Stimulated activated CD4-positive, alpha-beta T cell treated with anti-CD3 and anti-CD28 coated beads, TNF-alpha, amount 100 ng/mL, for 24 hours (primary cell): ENCODE data around the gene BIRC7.
"Not testable (repeated sequence)": the region's sequence is repeated elsewhere in the genome, so short reads cannot be mapped to it uniquely, and the experiment has no call there.

ENCODE experiments used
- DNase-seq, 3 experiments: peaks; one replicate each; pipeline ENCODE4 v3.0.0-alpha.2; 2020; ENCODE audit warnings: low read depth in 3 of 3

The BIRC7 gene

DNA sequence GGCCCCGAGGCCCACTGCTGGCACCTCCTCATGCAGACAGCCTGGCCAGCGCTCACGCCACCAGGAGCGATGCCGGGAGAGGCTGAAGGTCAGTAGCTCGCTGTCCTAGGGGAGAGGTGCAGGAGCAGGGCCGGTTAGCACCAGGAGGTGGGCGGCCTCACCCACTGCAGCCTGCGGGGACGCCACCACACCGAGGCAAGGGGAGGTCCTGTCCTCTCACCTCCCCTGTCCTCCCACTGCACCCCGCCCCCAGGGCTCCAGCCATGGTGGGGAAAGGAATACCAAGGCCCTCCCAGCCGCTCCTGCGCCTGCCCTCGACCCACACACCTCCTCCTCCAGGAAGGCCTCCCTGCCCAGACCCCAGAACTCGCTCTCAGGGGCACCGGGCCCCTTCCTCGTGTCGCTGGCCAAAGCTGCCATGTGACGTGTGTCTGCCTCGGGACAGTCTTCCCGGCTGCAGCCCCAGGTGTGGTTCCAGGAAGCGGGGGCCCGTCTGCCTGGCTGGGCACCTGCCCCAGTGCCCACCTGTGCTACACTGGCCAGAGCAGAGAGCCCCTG lies 12.0 kb downstream of the BIRC7 start:
- no peak for DNase-seq

DNA sequence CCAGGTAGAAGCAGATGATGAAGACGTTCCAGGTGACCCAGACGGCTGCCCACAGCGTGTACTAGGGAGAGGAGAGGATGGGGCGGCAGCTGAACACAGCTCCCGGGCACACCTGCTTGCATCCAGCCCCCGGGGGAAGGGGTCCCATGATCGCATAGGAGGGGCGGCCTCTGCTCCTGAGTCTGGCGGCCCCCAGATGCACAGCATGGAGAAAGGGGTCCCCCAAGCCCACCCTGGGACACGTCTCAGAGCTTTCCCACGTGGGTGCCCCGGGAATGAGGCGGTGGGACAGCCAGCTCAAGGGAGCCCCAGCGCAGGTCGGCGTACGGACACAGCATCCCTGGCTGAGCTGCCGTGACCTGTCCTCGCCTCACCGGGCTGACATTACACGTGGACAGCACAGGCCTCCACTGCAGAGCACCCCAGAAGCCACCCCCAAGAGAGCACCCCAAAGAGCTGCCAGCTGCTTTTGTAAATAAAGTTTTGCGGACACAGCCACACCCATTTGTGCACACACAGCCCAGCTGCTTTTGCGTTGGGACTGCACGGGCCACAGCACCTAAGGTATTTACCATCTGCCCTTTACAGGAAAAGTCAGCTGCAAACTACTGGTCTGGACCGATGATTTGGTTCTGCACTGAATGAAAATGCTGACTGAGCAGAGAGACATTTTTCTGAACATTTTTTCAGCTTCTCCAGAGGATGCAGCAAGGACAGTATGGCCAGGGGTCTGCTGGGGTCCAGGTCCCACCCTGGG lies 13.3 kb downstream of the BIRC7 start:
- DNase-seq = no peak

DNA sequence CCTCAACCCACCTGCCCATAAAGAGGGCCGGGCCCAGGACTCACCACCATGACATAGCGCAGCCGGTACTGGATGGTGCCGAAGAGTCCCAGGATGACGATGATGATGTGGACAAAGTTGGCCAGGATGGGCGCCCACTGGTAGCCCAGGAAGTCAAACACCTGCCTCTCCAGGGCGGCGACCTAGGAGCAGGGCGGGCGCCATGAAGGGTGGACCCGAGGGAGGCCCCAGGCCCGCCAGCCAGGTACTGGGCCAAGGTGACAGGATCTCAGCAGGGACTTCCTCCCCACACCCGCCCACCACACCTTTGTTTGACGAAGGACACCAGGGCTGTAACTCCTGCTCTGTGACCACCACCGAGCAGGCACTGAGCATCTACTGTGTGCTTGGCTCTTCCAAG lies 14.2 kb downstream of the BIRC7 start:
- DNase-seq = no peak

DNA sequence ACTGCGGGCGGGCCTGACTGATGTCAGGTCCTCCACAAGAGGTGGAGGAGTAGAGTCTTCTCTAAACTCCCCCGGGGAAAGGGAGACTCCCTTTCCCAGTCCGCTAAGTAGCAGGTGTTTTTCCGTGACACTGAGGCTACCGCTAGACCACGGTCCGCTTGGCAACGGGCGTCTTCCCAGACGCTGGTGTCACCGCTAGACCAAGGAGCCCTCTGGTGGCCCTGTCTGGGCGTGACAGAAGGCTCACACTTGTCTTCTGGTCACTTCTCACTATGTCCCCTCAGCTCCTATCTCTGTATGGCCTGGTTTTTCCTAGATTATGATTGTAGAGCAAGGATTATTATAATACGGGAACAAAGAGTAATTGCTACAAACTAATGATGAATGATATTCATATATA lies 15.6 kb downstream of the BIRC7 start:
- not testable (repeated sequence) for DNase-seq

DNA sequence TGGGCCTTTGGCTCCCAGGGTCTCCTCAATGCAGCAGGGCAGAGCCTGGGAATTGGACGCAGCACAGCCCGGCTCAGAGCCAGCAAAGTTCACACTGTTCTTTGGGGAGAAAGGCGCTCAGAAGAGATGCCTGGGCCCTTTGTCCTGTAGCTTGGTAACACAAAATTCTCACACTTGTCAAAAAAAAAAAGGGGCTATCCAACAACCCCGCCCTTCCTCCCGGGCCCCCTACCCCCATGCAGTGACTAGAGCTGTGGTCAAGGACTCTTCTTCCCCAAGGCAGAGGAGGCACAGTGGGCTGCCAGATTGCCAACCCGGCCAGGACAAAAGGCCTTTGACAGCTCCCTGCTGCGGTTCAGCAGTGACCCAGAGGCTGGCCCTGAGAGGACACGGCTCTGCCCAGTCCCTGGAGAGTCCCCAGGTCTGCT lies 16.6 kb downstream of the BIRC7 start:
- DNase-seq = no peak

DNA sequence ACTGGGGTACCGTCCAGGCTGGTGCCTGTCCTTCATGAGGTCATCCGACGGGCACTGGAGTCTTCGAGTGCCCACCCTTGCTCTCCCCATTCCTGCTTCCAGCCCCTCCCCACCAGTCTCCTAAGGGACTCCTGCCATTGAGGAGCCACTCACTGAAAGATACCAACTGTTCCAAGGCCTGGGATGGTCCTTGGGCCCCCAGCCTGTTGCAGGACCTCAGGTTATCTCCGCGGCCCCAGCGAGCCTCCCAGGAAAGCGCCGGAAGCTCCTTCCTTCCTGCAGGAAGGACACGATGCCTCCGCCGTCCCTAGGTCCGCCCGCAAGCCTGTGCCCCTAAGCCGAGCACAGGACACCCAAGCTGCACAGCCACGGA lies 17.3 kb downstream of the BIRC7 start:
- DNase-seq = no peak

DNA sequence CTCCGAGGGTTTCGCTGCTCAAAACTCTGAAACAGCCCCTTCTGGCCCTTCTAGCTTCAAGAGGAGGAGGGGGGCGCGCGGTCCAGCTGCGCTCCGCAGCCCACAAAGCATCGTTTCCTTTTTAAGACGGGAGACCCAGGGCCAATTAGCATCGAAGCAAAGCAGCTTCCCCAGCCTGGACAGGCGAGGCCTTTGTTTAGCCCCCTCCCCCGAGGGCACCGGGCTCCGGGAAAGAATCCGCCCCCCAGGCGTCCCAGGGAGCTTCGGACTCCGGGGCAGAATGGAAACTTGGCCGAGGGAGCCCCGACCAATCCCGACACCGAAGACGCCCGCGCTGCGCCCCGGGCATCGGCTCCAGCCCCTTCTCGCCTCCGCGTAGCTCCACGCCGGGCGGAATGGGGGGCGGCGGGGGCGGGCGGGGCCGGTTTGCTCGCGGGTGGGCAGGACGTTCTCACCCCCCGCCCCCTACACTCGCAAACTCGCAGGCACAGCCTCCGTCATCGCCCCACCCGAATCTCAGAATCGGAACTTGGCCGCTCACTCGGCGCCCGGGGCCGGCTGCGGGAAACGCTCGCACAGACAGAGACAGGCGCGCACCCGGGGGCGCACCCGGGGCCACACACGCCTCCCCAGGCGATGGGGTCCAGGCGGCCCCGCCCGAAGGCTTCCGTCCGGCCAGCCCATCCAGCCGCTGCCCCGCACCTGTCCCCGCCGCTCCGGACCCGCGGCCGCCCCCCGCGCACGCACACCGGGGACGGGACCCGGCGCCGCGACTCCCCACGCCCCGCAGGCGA lies 17.9 kb downstream of the BIRC7 start:
- no peak for DNase-seq

DNA sequence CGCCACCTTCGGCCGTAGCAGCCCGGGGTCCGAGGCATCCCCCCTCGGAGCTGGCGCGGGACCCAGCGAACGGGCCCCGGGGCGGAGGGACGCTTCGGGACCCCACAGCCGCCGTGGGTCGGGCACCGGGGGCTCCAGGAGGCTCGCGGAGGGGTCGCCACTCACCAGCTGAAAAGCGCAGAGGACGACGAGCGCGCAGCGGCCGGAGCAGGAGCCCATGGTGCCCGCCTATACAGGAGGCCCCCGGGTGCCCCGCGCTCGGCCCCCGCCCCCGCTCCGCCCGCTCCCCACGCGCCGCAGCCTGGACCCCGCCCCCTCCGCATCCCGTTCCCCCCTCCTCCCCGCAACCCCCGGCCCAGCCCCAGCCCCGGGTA lies 18.5 kb downstream of the BIRC7 start, which contains the start of gene NKAIN4:
Gene NKAIN4, minus strand, starts transcription at position 232 of the 374 bp plus-strand sequence. Its CDS starts 13 bp downstream, at position 219.
- no peak for DNase-seq

DNA sequence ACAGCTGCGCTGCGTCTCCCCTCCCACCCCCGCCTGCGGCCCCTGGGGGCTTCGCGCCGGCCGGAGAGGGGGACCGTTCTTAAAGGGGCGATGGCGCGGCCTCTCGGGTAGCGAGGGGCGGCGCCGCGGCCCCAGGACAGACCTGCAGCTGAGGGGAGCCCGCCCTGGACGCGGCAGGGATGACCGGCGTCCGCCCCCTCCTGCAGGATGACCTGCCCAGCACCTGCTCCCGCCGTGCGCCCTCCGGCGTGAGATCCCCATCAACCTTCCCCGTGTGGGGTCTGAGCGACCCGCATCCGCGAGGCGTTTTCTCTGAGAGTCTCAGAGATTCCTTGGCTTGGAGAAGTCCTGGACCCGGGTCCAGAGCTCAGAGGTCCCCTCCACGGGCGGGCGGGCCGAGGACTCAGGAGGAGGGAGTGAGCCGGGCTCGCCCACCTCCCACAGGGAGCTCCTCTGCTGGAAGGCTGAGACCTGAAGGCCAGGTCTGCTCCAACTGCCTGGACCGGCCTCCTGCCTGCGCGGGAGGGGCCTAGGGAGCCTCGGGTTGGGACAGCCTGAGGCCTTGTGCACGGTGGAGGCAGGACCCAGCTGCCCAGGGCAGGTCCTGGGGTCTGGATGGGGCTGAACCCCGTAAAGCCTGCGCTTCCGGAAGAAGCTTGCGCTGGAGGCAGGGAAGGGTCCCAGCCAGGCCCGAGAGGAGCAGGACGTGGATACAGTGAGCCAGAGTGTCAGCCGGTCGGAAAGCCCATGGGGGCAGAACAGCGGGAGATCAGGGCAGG lies 19.1 kb downstream of the BIRC7 start:
- no peak for DNase-seq

DNA sequence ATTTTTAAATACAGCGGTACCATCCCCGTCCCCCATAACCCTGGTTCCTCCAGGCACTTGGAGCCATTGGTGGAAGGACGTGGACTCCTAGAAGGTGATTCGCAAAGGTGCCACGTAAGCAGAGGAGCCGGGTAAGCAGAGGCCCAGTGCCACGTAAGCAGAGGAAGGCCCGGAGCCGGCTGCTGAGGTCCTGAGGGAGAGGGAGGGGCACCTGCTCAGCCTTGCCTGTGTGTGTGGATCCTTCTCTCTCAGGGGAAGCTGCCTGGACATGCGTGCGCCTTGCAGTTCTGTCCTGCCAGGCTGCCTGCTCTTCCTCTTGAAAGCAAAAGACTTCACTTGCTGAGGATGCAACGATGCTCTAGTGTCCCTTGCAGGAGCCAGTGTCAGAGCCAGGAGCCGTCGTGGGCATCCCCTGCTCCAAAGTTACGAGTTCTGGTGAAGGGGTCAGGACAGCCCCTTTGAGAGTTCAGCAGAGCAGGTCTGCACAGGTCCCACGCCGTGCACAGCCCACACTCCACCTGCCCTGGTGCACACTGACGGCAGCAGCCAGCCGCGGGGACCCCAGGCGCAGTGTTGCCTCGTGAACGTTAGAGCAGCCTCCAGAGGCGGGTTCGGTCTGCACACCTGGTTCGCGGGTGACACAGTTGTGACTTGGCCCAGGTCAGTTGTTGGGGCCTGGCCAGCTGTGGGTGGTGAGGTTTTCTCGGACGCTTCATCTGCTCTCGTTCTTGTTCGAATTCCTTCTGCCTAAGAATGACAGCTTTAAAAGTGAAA lies 20.4 kb downstream of the BIRC7 start:
- DNase-seq = no peak

DNA sequence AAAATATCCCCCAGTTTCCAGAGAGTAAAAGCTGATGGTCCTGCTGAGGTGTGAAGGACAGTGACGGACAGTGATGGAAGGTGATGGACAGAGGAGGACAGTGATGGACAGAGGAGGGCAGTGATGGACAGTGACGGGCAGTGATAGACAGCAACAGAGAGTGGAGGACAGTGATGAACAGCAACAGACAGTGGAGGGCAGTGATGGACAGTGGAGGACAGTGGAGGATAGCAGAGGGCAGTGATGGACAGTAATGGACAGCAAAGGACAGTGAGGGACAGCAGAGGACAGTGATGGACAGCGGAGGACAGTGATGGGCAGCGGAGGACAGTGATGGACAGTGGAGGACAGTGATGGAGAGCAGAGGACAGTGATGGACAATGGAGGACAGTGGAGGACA lies 21.2 kb downstream of the BIRC7 start:
- DNase-seq = no peak

DNA sequence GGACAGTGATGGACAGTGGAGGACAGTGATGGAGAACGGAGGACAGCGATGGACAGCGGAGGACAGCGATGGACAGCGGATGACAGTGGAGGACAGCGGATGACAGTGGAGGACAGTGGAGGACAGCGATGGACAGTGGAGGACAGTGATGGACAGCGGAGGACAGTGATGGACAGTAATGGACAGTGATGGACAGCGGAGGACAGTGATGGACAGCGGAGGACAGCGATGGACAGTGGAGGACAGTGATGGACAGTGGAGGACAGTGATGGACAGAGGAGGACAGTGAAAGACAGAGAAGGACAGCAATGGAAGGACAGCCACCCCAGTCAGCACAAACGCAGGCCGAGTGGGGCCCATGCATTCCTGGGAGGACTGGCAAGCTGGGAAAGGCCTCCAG lies 21.9 kb downstream of the BIRC7 start:
- DNase-seq = no peak

DNA sequence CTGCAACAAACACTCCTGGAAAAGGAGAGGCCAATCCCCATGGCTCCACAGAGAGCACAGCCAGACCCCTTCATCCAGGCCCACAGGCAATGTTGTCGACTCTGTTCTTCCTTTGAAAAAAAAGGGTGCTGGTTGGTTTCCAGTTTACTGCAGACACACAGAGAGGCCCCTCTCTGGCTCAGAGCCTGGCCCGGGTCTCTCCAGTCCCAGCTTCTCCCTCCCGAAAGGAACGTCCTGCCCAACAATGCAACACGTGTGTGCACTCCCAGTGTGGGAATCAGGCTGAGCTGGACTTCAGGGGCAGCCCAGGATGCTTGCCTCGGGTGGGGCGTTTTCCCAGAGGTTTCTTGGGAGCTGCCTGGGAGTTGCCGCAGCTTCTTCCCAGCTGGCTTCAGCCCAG lies 23.1 kb downstream of the BIRC7 start:
- no peak for DNase-seq

DNA sequence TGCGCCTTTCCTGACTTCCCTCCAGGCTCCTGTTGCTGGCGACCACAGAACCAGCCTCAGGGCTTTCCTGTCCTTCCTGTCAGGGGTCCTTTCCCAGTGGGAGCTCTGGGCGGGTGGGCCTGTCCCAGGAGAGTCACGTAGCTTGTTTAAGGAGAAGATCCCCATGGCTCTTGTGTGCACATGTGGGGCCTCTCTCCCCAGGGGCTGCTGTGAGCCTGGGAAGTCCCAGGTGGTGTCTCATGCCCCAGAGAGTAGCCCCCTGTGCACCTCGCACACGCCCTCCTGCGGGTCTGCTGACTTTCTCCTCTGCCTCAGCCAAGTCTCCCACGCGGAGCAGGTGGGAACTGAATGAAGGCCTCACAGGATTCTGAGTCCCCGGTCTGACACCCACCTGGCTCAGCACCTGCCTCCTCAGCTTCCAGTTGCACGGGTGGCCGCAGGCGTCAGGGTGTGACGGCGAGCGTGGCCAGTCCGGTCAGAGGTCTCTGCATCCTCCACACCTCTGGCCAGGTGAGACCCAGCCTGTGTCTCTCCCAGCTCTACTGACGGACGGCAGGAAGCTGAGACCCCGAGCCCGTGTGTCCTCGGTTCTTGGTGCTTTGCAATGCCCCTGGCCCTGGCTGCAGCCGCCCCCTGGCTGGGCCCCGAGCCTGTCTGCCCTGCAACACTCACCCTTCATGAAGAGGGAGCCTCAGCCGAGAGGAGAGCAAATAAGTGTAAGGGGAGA lies 24.2 kb downstream of the BIRC7 start:
- DNase-seq = no peak

DNA sequence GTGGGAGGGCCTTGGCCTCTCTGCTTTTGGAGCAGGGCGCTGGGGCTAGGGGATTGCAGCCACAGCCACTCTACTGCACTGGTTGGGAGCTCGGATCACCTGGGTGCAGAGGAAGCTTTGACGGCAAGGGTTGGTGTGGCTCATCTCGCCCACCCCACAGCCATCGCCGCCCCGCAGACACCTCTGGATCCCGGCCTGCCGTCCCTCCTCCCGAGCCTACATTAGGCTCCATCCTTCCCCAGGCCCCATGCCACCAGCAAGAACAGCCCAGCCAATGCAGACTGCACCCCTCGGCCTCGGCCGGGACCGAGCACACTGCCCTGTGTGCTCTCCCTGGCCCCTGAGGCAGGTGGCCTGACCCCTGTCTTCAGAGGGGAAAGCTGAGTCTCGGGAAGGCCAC lies 24.8 kb downstream of the BIRC7 start:
- no peak for DNase-seq

DNA sequence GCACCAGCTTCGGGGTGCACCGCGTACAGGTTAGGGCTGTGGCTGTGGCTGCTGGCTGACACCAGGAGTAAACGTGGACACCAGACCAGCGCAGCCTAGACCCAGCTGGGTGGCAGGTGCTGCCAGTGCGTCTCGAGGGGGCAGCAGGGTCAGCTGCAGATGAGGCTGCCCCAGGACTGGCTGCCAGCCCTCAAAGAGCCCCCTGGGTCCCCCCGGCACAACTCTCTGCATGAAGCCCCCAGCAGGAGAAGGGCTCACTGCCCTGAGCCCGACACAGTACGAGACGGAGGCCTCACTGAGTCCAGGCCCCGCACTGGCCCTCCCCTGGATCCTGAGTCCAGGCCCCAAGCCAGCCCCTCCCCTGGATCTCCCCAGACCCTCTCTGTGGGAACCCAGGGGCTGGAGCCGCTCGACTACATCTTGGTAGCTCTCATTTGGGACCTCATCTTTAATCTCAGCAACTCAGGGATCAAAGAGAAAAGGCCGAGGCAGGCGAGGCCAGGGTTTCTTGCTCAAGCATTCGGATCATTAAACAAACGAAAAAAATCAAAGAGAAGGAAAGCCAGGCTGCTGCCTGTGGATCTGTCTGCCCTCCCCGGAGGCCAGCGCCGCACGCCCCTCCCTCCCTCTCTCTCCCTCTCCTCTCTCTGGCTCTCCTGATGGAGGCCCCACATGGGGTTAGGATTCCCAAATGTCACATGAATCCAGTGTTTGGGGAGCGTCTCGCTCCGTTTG lies 25.5 kb downstream of the BIRC7 start:
- no peak for DNase-seq

DNA sequence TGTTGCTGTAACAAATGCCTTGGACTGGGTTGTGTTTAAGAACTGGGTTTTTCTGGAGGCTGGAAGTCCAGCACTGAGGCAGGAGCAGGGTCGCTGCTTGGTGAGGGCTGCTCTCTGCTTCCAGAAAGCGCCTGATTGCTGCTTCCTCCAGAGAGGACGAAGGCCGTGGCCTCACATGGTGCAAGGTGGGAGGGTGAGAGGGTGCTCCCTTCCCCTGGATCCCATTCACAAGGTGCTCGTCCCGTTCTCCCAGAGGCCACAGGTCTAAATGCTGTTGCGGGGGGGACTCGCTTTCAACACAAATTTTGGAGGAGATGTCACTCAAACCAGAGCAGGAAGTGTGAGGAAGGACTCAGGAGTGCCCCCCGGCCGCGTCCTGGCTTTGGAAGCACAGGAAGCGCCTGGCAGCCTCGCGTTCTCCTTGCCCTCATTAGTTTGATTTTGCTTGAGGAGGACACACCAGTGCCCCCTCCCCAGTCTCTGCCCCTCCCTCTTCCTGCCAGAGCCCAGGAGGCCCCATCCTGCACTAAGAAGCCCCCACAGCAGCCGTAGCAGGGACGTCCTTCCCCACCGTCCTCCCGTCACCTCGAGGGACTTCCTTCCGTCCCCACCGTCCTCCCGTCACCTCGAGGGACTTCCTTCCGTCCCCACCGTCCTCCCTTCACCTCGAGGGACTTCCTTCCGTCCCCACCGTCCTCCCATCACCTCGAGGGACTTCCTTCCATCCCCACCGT lies 26.3 kb downstream of the BIRC7 start:
- DNase-seq = no peak

DNA sequence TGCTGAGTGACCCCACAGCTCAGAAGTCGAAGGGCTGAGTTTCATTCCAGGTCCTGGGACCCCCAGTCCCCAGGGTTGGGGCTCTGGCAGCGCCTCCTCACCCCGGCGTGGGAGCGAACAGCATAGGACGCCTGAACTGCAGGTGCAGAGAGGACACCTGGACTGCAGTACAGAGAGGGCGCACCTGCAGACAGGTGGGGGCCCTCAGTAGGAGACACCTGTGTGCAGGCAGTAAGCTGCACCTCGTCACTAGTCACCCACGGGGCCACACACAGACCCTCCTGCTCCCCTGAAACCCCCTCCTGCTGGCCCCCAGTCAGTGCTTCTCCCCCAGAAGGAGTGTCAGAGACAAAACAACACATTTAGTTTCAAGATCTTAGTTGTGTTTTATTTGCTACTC lies 27.1 kb downstream of the BIRC7 start:
- DNase-seq = no peak

DNA sequence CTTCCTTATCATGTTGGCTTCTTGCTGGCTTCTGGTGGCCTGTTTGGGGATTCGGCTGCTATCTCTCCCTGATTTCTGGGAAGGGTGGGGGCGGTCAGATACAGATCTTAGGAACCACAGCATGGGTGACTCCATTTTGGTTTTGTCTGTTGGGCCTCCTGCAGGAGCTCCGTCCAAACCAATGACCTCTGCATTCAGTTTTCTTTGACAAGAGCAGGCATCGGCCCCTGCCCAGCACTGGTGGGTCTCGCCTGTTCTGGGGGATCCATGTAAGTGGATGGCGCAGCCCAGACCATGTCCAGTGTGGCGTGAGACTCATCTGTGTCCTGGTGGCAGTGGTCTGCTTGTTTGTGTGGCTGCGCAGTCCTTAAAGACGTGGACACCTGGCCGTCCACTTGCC lies 28.3 kb downstream of the BIRC7 start:
- DNase-seq = no peak
